SK-N-SH (cell line): ENCODE data around the gene NSD2.

Experiments
- CHD2 ChIP-seq: fragments of 150-350 bp; IDR thresholded peaks from 2 replicates; pipeline ENCODE4 v1.6.1; 2018; ENCODE audit warnings: low read length; ENCODE audit not compliant: partially characterized antibody
- CTCF ChIP-seq: fragments of 200-600 bp; sonication (generic); IDR thresholded peaks from 2 replicates; pipeline ENCODE4 v1.6.1; 2017; ENCODE audit warnings: antibody characterized with exemption, mild to moderate bottlenecking, moderate library complexity
- GABPA ChIP-seq: IDR thresholded peaks from 2 replicates; pipeline ENCODE4 v1.4.0; 2012; ENCODE audit warnings: low read depth, mild to moderate bottlenecking
- POLR2AphosphoS5 ChIP-seq: IDR thresholded peaks from 2 replicates; pipeline ENCODE4 v1.6.1; 2012; ENCODE audit warnings: low read depth, low read length
- TAF1 ChIP-seq: IDR thresholded peaks from 2 replicates; pipeline ENCODE4 v1.6.1; 2012; ENCODE audit warnings: low read depth, mild to moderate bottlenecking, low read length, moderate library complexity, borderline replicate concordance
- TEAD4 ChIP-seq: IDR thresholded peaks from 2 replicates; pipeline ENCODE4 v1.4.0; 2012; ENCODE audit warnings: mild to moderate bottlenecking, borderline replicate concordance; ENCODE audit not compliant: insufficient read depth
- YY1 ChIP-seq: IDR thresholded peaks from 2 replicates; pipeline ENCODE4 v1.4.0; 2012; ENCODE audit warnings: low read depth, mild to moderate bottlenecking
- TF ChIP-seq, protein P1 (sequence below): fragments of 150-350 bp; IDR thresholded peaks from 2 replicates; pipeline ENCODE4 v1.6.1; 2017; ENCODE audit warnings: antibody characterized with exemption, low read length, low read depth, borderline replicate concordance

DNA sequence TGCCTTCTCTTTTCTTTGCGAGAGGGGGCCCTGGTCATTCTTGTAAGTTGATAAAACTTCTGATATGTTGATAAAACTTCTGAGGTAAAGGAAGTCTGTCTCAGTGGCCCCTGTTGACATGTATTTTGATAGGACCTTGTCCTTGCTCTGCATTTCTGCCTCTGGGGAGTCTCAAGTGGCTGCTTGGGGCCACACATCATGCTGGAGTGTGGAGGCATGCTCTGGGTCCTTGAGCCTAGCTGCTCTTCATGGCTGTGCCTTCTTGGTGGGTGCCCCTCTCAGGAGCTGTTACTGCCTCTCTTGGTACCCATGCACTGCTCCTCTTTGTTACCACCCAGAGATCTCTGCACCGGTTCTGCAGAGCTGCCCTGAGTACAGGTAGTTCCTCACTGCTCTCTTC is 14.2 kb downstream of the NSD2 start:
- TF ChIP-seq, protein P1, sequence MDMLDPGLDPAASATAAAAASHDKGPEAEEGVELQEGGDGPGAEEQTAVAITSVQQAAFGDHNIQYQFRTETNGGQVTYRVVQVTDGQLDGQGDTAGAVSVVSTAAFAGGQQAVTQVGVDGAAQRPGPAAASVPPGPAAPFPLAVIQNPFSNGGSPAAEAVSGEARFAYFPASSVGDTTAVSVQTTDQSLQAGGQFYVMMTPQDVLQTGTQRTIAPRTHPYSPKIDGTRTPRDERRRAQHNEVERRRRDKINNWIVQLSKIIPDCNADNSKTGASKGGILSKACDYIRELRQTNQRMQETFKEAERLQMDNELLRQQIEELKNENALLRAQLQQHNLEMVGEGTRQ, result no peak
- TF ChIP-seq CTCF, result no peak
- TF ChIP-seq YY1, result no peak
- no peak for TF ChIP-seq CHD2
- no peak for TF ChIP-seq TEAD4
- TF ChIP-seq TAF1, result no peak
- no peak for TF ChIP-seq POLR2AphosphoS5
- TF ChIP-seq GABPA, result no peak
